Measurements from ENCODE around the gene WDFY3.

The WDFY3 gene

DNA sequence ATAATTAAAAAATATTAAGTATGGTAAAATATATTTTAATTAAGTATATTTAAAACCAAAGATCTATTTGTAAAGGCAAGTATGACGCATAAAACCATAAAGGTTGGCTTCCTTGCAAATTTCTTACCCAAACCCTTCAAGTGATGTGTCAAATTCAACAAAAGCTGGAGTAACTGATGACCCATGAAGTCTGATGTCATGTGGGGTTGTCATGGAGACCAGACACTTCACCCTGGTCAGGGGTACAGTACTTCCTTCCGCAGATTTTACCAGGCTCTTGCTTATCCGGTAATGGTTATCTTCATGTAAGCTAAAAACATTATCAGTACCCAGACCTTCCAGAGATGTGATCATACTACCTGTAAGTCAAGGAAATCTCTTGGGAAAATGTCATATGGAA lies 170.1 kb downstream of the WDFY3 start:
- DNase-seq (ENCODE audit: low read depth in 1 of 2, low spot score in 1 of 2) = peak in 1 of 2 experiments; percentile 2
- Histone ChIP-seq H3K27me3 (ENCODE audit: insufficient read depth, poor library complexity, severe bottlenecking) (no peaks in the 10 kb centered on the region), H3K4me3 (replicated peaks; ENCODE audit: insufficient read depth, low read length) (no peak overlapping the region), H3K27ac (replicated peaks) (no peak overlapping the region)
- TF ChIP-seq SPI1 (IDR thresholded peaks at IDR 0.05; ENCODE audit: borderline replicate concordance, low read depth) = no peak
- TF ChIP-seq, protein P1, sequence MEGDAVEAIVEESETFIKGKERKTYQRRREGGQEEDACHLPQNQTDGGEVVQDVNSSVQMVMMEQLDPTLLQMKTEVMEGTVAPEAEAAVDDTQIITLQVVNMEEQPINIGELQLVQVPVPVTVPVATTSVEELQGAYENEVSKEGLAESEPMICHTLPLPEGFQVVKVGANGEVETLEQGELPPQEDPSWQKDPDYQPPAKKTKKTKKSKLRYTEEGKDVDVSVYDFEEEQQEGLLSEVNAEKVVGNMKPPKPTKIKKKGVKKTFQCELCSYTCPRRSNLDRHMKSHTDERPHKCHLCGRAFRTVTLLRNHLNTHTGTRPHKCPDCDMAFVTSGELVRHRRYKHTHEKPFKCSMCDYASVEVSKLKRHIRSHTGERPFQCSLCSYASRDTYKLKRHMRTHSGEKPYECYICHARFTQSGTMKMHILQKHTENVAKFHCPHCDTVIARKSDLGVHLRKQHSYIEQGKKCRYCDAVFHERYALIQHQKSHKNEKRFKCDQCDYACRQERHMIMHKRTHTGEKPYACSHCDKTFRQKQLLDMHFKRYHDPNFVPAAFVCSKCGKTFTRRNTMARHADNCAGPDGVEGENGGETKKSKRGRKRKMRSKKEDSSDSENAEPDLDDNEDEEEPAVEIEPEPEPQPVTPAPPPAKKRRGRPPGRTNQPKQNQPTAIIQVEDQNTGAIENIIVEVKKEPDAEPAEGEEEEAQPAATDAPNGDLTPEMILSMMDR (IDR thresholded peaks at IDR 0.05; ENCODE audit: insufficient read depth, low read length) = no peak
- TF ChIP-seq POLR2AphosphoS5 (IDR thresholded peaks at IDR 0.05; ENCODE audit: low read depth) = no peak
- TF ChIP-seq, protein P2, sequence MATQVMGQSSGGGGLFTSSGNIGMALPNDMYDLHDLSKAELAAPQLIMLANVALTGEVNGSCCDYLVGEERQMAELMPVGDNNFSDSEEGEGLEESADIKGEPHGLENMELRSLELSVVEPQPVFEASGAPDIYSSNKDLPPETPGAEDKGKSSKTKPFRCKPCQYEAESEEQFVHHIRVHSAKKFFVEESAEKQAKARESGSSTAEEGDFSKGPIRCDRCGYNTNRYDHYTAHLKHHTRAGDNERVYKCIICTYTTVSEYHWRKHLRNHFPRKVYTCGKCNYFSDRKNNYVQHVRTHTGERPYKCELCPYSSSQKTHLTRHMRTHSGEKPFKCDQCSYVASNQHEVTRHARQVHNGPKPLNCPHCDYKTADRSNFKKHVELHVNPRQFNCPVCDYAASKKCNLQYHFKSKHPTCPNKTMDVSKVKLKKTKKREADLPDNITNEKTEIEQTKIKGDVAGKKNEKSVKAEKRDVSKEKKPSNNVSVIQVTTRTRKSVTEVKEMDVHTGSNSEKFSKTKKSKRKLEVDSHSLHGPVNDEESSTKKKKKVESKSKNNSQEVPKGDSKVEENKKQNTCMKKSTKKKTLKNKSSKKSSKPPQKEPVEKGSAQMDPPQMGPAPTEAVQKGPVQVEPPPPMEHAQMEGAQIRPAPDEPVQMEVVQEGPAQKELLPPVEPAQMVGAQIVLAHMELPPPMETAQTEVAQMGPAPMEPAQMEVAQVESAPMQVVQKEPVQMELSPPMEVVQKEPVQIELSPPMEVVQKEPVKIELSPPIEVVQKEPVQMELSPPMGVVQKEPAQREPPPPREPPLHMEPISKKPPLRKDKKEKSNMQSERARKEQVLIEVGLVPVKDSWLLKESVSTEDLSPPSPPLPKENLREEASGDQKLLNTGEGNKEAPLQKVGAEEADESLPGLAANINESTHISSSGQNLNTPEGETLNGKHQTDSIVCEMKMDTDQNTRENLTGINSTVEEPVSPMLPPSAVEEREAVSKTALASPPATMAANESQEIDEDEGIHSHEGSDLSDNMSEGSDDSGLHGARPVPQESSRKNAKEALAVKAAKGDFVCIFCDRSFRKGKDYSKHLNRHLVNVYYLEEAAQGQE (IDR thresholded peaks at IDR 0.05; ENCODE audit: insufficient replicate concordance, low read depth) = no peak
- no peak for TF ChIP-seq GABPA (IDR thresholded peaks at IDR 0.05; ENCODE audit: low read depth)

- no peak for DNase-seq (ENCODE audit: low read depth in 1 of 2, low spot score in 1 of 2)
- H3K4me3 ChIP-seq (replicated peaks; ENCODE audit: insufficient read depth, low read length) = no peak overlapping the region
- H3K27me3 ChIP-seq (ENCODE audit: insufficient read depth, poor library complexity, severe bottlenecking) = no peaks in the 10 kb centered on the region
- H3K27ac ChIP-seq (replicated peaks) = no peak overlapping the region
- TF ChIP-seq, protein P1 (IDR thresholded peaks at IDR 0.05; ENCODE audit: insufficient read depth, low read length) = no peak
- TF ChIP-seq, protein P2 (IDR thresholded peaks at IDR 0.05; ENCODE audit: insufficient replicate concordance, low read depth) = no peak
- TF ChIP-seq GABPA (IDR thresholded peaks at IDR 0.05; ENCODE audit: low read depth) (no peak), SPI1 (IDR thresholded peaks at IDR 0.05; ENCODE audit: borderline replicate concordance, low read depth) (no peak), POLR2AphosphoS5 (IDR thresholded peaks at IDR 0.05; ENCODE audit: low read depth) (no peak)
These were observed 173.9 kb downstream of the WDFY3 start for GRCh38 chr4:84792366-84793301.

DNA sequence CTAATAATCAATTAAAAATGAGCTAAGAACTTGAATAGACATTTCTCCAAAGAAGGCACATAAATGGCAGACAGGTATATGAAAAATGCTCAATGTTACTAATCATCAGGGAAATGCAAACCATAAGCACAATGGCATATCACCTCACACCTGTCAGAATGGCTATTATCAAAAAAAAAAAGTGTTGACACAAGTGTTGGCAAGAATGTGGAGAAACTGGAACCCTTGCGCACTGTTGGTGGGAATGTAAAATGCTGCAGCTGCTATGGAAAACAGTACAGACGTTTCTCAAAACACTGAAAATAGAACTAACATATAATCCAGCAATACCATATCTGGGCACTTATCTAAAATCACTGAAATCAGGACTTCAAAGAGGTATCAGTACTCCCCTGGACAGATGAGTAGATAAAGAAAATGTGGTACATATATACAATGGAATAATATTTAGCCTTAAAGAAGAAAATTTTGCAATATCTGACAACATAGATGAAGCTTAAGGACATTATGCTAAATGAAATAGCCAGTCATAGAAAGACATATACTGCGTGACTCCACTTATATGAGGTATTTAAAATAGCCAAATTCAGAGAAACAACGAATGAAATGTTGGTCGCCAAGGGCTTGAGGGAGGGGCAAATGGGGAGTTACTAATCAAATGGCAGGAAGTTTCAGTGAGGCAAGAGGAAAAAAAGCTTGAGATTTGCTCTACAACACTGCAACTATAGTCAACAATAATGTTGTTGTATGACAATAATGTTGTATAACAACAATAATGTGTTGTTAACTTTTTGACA lies 175.5 kb downstream of the WDFY3 start:
- H3K27ac ChIP-seq (replicated peaks) = no peak overlapping the region
- TF ChIP-seq, protein P1 (IDR thresholded peaks at IDR 0.05; ENCODE audit: insufficient read depth, low read length) = no peak
- TF ChIP-seq, protein P2 (IDR thresholded peaks at IDR 0.05; ENCODE audit: insufficient replicate concordance, low read depth) = no peak
- TF ChIP-seq SPI1 (IDR thresholded peaks at IDR 0.05; ENCODE audit: borderline replicate concordance, low read depth) = no peak
- no peak for DNase-seq (ENCODE audit: low read depth in 1 of 2, low spot score in 1 of 2)
- no peaks in the 10 kb centered on the region for H3K27me3 ChIP-seq (ENCODE audit: insufficient read depth, poor library complexity, severe bottlenecking)
- H3K4me3 ChIP-seq (replicated peaks; ENCODE audit: insufficient read depth, low read length) = no peak overlapping the region

Data from HL-60 (cell line).